GM12878 (cell line): Measurements from ENCODE around the gene BTBD19.
A peak's percentile ranks its signal among the peaks of the same experiment; 100 is the strongest.

Experiments used
- CTCF ChIP-seq, 3 experiments: IDR thresholded peaks in 2 of 3; conservative IDR thresholded peaks in 1 of 3; 2 replicates each; pipeline ENCODE4 v1.5.1; 2011; ENCODE audit warnings: low read depth in 3 of 3, low read length in 3 of 3, mild to moderate bottlenecking in 3 of 3, control low read depth in 2 of 3, moderate library complexity in 2 of 3, inconsistent platforms in 1 of 3, mixed read lengths in 1 of 3; ENCODE audit not compliant: control insufficient read depth in 2 of 3, insufficient read depth in 1 of 3; ENCODE audit errors: extremely low read depth in 1 of 3
- E2F4 ChIP-seq: IDR thresholded peaks from 2 replicates; pipeline ENCODE4 v1.6.1; 2012; ENCODE audit warnings: low read depth, low read length, improper control_type of control experiment
- MXI1 ChIP-seq: fragments of 150-350 bp; IDR thresholded peaks from 2 replicates; pipeline ENCODE4 v1.6.1; 2011; ENCODE audit warnings: low read depth, mild to moderate bottlenecking, inconsistent platforms, low read length, improper control_type of control experiment
- PAX5 ChIP-seq: IDR thresholded peaks from 2 replicates; pipeline ENCODE4 v1.6.1; 2011; ENCODE audit warnings: low read depth, low read length, borderline replicate concordance
- POLR2A ChIP-seq: IDR thresholded peaks from 2 replicates; pipeline ENCODE4 v1.6.1; 2011; ENCODE audit warnings: low read depth, mild to moderate bottlenecking, low read length
- POLR2AphosphoS5 ChIP-seq: IDR thresholded peaks from 2 replicates; pipeline ENCODE4 v1.6.1; 2011; ENCODE audit warnings: mild to moderate bottlenecking, low read length, inconsistent platforms
- REST ChIP-seq: IDR thresholded peaks from 2 replicates; pipeline ENCODE4 v1.6.1; 2012; ENCODE audit warnings: mild to moderate bottlenecking, low read depth, low read length
- TAF1 ChIP-seq: IDR thresholded peaks from 2 replicates; pipeline ENCODE4 v1.6.1; 2011; ENCODE audit warnings: mild to moderate bottlenecking, low read depth, low read length, borderline replicate concordance
- USF2 ChIP-seq: IDR thresholded peaks from 2 replicates; pipeline ENCODE4 v1.6.1; 2011; ENCODE audit warnings: low read depth, low read length, improper control_type of control experiment, borderline replicate concordance
- ZBTB4 ChIP-seq: fragments of 450-650 bp; formaldehyde crosslinking; IDR thresholded peaks from 2 replicates; pipeline ENCODE4 v1.4.0; 2022; ENCODE audit warnings: mild to moderate bottlenecking, moderate library complexity

GRCh38 chr1:44775078-44775929 is 33.0 kb upstream of the BTBD19 start, which contains the start of gene RPS8:
- TF ChIP-seq CTCF (IDR thresholded peaks at IDR 0.05 in 2 of 3, conservative IDR thresholded peaks at IDR 0.05 in 1 of 3; ENCODE audit: control insufficient read depth in 2 of 3, extremely low read depth in 1 of 3, insufficient read depth in 1 of 3, low read depth in 3 of 3, low read length in 3 of 3) (no peak), POLR2AphosphoS5 (peak; percentile 100), E2F4 (no peak), ZBTB4 (CRISPR knock-in tag) (no peak), PAX5 (0 out of 2 replicates have a peak, but pooled peaks have one; percentile 29), POLR2A (peak; percentile 99), USF2 (no peak), REST (peak; percentile 26; the same call in 1 of the 2 replicates), MXI1 (peak; percentile 65), TAF1 (peak; percentile 99)
